GM23248 (cell line): ENCODE results near the gene CIT. TPM values are rescaled to one million over a fixed set of nuclear protein-coding genes. Genes with fewer than 3 reads are reported as not detected.
A peak's percentile ranks its signal among the peaks of the same experiment; 100 is the strongest.
"Not testable (repeated sequence)": the region's sequence is repeated elsewhere in the genome, so short reads cannot be mapped to it uniquely, and the experiment has no call there.

Experiments used
- DNase-seq: peaks from one replicate; pipeline ENCODE4 v3.0.0-alpha.2; 2015
- H2AFZ ChIP-seq: fragments of 200-600 bp; sonication (generic); 2 replicates; pipeline ENCODE4 v1.6.1; 2016; ENCODE audit warnings: antibody characterized with exemption
- H3F3A ChIP-seq: fragments of 200-600 bp; sonication (generic); 2 replicates; pipeline ENCODE4 v1.6.1; 2016; ENCODE audit warnings: mild to moderate bottlenecking, antibody characterized with exemption, mixed run types; ENCODE audit not compliant: insufficient read depth
- H3K27ac ChIP-seq: fragments of 200-600 bp; sonication (generic); 2 replicates; pipeline ENCODE4 v1.5.1; 2016; ENCODE audit warnings: mild to moderate bottlenecking
- H3K27me3 ChIP-seq: fragments of 200-600 bp; sonication (generic); replicated peaks from 2 replicates; pipeline ENCODE4 v1.6.1; 2016; ENCODE audit warnings: mild to moderate bottlenecking; ENCODE audit not compliant: insufficient read depth
- H3K36me3 ChIP-seq: fragments of 200-600 bp; sonication (generic); 2 replicates; pipeline ENCODE4 v1.6.1; 2016; ENCODE audit warnings: low read depth, mild to moderate bottlenecking
- H3K4me1 ChIP-seq: fragments of 200-600 bp; sonication (generic); 2 replicates; pipeline ENCODE4 v1.6.1; 2016; ENCODE audit warnings: mild to moderate bottlenecking; ENCODE audit not compliant: insufficient read depth
- H3K4me2 ChIP-seq: fragments of 200-600 bp; sonication (generic); one replicate; pipeline ENCODE4 v1.6.1; 2016; ENCODE audit warnings: mild to moderate bottlenecking; ENCODE audit not compliant: unreplicated experiment
- H3K4me3 ChIP-seq: fragments of 200-600 bp; sonication (generic); 2 replicates; pipeline ENCODE4 v1.5.1; 2016; ENCODE audit warnings: mild to moderate bottlenecking
- H3K79me2 ChIP-seq: fragments of 200-600 bp; sonication (generic); 2 replicates; pipeline ENCODE4 v1.6.1; 2016; ENCODE audit warnings: mild to moderate bottlenecking; ENCODE audit not compliant: insufficient read depth
- H3K9ac ChIP-seq: fragments of 200-600 bp; sonication (generic); 2 replicates; pipeline ENCODE4 v1.6.1; 2016; ENCODE audit warnings: mild to moderate bottlenecking
- H3K9me2 ChIP-seq: fragments of 200-600 bp; sonication (generic); 2 replicates; pipeline ENCODE4 v1.6.1; 2016; ENCODE audit warnings: mixed run types, mild to moderate bottlenecking, moderate library complexity; ENCODE audit not compliant: insufficient read depth
- H3K9me3 ChIP-seq: fragments of 200-600 bp; sonication (generic); one replicate; pipeline ENCODE4 v1.6.1; 2017; ENCODE audit warnings: low read depth
- H4K20me1 ChIP-seq: fragments of 200-600 bp; sonication (generic); 2 replicates; pipeline ENCODE4 v1.6.0; 2016; ENCODE audit not compliant: insufficient read depth
- EZH2 ChIP-seq: fragments of 200-600 bp; sonication (generic); IDR thresholded peaks from 2 replicates; pipeline ENCODE4 v1.6.1; 2018; ENCODE audit warnings: antibody characterized with exemption, mild to moderate bottlenecking; ENCODE audit not compliant: insufficient read depth, poor library complexity, severe bottlenecking
- EZH2phosphoT487 ChIP-seq: fragments of 200-600 bp; sonication (generic); IDR thresholded peaks from 2 replicates; pipeline ENCODE4 v1.6.1; 2018; ENCODE audit warnings: antibody characterized with exemption, moderate library complexity, mild to moderate bottlenecking, low read depth; ENCODE audit not compliant: insufficient read depth
- WGBS, 2 experiments: methylation state at CpG; one replicate each; pipeline ENCODE4 v1.1.6; 2015 to 2017; ENCODE audit warnings: low lambda C conversion rate in 2 of 2, low coverage in 1 of 2; ENCODE audit errors: missing lambda C conversion rate in 2 of 2; 5-methylcytosine and 5-hydroxymethylcytosine counted together
- in situ Hi-C: fragments of 300-500 bp; cut with MboI; formaldehyde crosslinking; loops from 2 replicates; pipeline ENCODE4 v1.15.0; 2020
- polyA plus RNA-seq: library from polyadenylated mRNA; unstranded; fragments of >200 nt; fragmentation: Nextera tagmentation; extraction: Ambion mirVana; gene quantifications from 2 replicates; pipeline ENCODE4 v1.2.1, GENCODE V29; 2016
- total RNA-seq: library from RNA; depleted of rRNA; stranded (reverse); fragments of >200 nt; shearing (Covaris generic); gene quantifications from 2 replicates; pipeline ENCODE4 v1.2.3, GENCODE V29; 2014

The CIT gene
- total and polyA plus RNA-seq, 2 experiments from 2014 or later = 4.3 to 6.8 TPM

DNA sequence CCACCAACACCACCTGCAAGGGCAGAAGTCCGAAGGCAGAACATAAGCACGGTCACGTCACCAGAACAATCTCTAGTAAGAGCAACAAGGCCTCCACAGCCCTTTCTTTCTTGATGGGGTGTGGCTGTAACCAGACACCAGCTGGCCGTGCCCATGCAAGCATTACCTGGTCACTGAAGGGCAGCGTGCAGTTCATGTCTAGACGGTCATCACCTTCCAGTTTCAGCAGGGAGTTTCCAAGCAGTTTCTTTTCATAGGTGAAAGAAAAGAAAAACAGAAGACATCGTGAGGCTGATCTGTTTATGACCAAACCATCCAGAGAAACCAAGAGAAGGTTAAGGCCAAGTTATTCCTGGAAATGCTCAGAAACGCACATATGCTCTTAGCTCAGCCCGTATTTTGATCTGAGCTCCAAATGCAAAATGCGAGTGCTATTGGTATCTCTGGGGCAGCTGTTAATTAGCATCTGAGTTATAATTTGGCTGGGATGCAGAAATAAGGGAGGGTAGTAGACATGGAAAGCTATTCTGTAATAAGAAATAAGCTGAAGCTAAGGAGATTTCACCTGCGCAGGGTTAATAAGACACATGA lies 166.7 kb downstream of the CIT start:
- no peak overlapping the region for H3K27ac ChIP-seq
- in situ Hi-C loops = no loop called here
- no peak overlapping the region for H3K4me2 ChIP-seq
- no peaks in the 10 kb centered on the region for H3K9me3 ChIP-seq
- TF ChIP-seq EZH2 (no peak), EZH2phosphoT487 (no peak)
- H2AFZ ChIP-seq = no peak overlapping the region
- H3K9ac ChIP-seq = no peak overlapping the region
- no peaks in the 10 kb centered on the region for H3K79me2 ChIP-seq
- no peaks in the 10 kb centered on the region for H3K36me3 ChIP-seq
- no peaks in the 10 kb centered on the region for H3F3A ChIP-seq
- H4K20me1 ChIP-seq = no peaks in the 10 kb centered on the region
- no peak for DNase-seq
- H3K4me3 ChIP-seq = no peak overlapping the region
- H3K9me2 ChIP-seq = no peaks in the 10 kb centered on the region
- 93 to 95% methylated on average over 11 of the region's 11 CpGs for WGBS, 2 experiments
- H3K27me3 ChIP-seq = no peaks in the 10 kb centered on the region
- H3K4me1 ChIP-seq = no peaks in the 10 kb centered on the region

- H3K9ac ChIP-seq, H3K79me2 ChIP-seq, DNase-seq, H3K4me1 ChIP-seq, H4K20me1 ChIP-seq, in situ Hi-C loops, H3K36me3 ChIP-seq, H3K9me3 ChIP-seq, H3F3A ChIP-seq, H3K4me2 ChIP-seq, H3K4me3 ChIP-seq, H3K9me2 ChIP-seq, H2AFZ ChIP-seq, H3K27ac ChIP-seq, H3K27me3 ChIP-seq: not testable (repeated sequence)
- 8 to 23% methylated on average over 1 of the region's 1 CpG for WGBS, 2 experiments
Measured at GRCh38 chr12:119706427-119706826, 170.7 kb downstream of the CIT start.

DNA sequence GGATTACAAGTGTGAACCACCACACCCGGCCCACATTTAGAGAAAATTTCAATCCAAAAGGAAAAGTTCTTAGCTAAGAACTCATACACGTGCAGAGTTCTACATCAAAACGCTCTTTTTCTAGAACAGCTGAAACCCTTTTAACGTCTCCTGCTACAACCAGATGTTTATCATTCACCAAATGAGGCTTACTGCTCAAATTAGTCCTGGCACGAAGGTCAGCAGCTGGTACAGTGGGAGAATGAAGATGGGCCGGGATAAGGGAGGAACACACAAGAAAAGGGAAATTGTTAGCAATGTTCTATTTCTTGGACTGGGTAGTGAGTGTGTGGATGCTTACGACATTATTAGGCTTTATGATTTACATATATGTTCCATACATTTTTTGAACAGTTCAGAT lies 171.9 kb downstream of the CIT start:
- Histone ChIP-seq H4K20me1 (no peaks in the 10 kb centered on the region), H3K9ac (no peak overlapping the region), H3K27me3 (no peaks in the 10 kb centered on the region), H3K4me3 (no peak overlapping the region), H3K9me2 (no peaks in the 10 kb centered on the region), H3K9me3 (no peaks in the 10 kb centered on the region), H3K79me2 (no peaks in the 10 kb centered on the region), H3K36me3 (no peaks in the 10 kb centered on the region), H3K4me1 (no peaks in the 10 kb centered on the region; the same call in 1 of the 2 replicates), H3K4me2 (no peak overlapping the region), H3F3A (no peaks in the 10 kb centered on the region), H2AFZ (no peak overlapping the region), H3K27ac (no peak overlapping the region)
- no peak for TF ChIP-seq EZH2phosphoT487
- no peak for TF ChIP-seq EZH2
- no peak for DNase-seq
- in situ Hi-C loops = no loop called here
- 43 to 44% methylated on average over 7 of the region's 7 CpGs for WGBS, 2 experiments

DNA sequence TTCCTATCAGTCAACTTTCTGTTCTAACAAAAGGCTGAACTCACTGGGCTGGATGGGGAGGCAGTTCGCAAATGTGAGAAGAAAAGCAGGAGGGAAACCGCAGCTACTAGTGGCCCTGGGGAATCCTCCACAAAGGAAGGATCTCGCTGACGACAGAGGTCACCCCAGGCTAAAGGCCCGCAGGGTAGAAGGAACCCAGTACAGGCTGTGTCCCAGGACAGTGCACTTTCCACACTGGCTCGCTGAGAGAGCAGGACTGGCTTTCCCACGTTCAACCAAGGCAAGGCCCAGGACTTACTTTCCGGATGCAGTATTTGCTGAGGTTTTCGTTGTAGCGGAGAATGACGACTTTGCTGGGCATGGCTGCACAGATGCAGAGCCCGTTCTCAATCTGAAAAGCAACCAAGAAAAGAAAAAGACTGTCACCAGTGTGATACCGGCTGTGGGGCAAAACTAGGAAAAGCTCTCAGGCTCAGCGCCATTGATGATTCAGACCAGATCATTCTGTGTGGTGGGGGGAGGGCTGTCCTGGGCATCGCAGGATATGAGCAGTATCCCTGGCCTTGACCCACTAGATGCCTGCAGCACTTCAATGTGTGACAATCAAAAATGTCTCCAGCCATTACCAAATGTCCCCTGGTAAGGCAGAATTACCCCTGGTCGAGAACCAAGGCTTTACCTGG lies 172.9 kb downstream of the CIT start:
- in situ Hi-C loops = no loop called here
- no peaks in the 10 kb centered on the region for H3K36me3 ChIP-seq
- peak; percentile 66 for DNase-seq
- H3K4me2 ChIP-seq = no peak overlapping the region
- TF ChIP-seq EZH2phosphoT487 (no peak), EZH2 (no peak)
- no peak overlapping the region for H3K4me3 ChIP-seq
- H3K4me1 ChIP-seq = no peaks in the 10 kb centered on the region; the same call in 1 of the 2 replicates
- H3K9me2 ChIP-seq = no peaks in the 10 kb centered on the region
- no peak overlapping the region for H3K27ac ChIP-seq
- no peaks in the 10 kb centered on the region for H3K27me3 ChIP-seq
- H4K20me1 ChIP-seq = no peaks in the 10 kb centered on the region
- no peak overlapping the region for H3K9ac ChIP-seq
- H3K9me3 ChIP-seq = no peaks in the 10 kb centered on the region
- whole genome bisulfite sequencing, 2 experiments = 85 to 89% methylated on average over 16 of the region's 16 CpGs
- H3F3A ChIP-seq = no peaks in the 10 kb centered on the region
- no peaks in the 10 kb centered on the region for H3K79me2 ChIP-seq
- H2AFZ ChIP-seq = no peak overlapping the region

DNA sequence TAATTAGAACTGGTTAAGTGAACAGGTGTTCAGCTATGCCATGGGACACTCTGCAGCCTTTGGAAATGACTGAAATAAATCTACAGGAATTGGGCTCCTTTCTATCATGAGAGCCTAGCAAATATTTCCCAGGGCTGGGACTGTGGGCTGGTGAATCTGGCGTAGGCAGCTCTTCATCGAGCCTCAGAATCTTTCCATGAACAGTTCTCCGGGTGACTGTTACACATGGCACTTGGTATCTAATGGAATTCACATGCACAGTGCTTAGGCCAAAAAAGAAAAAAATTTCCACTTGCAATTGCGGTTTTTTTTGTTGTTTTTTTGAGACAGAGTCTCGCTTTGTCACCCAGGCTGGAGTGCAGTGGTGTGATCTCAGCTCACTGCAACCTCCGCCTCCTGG lies 177.0 kb downstream of the CIT start:
- H3K4me2 ChIP-seq = no peak overlapping the region
- no peak for TF ChIP-seq EZH2phosphoT487
- TF ChIP-seq EZH2 = no peak
- no peak overlapping the region for H3K4me3 ChIP-seq
- H4K20me1 ChIP-seq = no peaks in the 10 kb centered on the region
- WGBS, 2 experiments = 43 to 50% methylated on average over 6 of the region's 6 CpGs
- in situ Hi-C loops = no loop called here
- no peaks in the 10 kb centered on the region for H3K9me2 ChIP-seq
- H3K9me3 ChIP-seq = no peaks in the 10 kb centered on the region
- H3K9ac ChIP-seq = no peak overlapping the region
- no peak overlapping the region for H2AFZ ChIP-seq
- no peaks in the 10 kb centered on the region for H3K27me3 ChIP-seq
- H3K27ac ChIP-seq = no peak overlapping the region
- no peaks in the 10 kb centered on the region for H3K79me2 ChIP-seq
- no peaks in the 10 kb centered on the region; the same call in 1 of the 2 replicates for H3K4me1 ChIP-seq
- H3K36me3 ChIP-seq = no peaks in the 10 kb centered on the region
- DNase-seq = peak; percentile 65
- no peaks in the 10 kb centered on the region for H3F3A ChIP-seq
